8988T (cell line): Measurements from ENCODE around the gene APOH.

Source experiments
- DNase-seq: peaks from one replicate; pipeline ENCODE4 v3.0.0; 2011

APOH gene

DNA sequence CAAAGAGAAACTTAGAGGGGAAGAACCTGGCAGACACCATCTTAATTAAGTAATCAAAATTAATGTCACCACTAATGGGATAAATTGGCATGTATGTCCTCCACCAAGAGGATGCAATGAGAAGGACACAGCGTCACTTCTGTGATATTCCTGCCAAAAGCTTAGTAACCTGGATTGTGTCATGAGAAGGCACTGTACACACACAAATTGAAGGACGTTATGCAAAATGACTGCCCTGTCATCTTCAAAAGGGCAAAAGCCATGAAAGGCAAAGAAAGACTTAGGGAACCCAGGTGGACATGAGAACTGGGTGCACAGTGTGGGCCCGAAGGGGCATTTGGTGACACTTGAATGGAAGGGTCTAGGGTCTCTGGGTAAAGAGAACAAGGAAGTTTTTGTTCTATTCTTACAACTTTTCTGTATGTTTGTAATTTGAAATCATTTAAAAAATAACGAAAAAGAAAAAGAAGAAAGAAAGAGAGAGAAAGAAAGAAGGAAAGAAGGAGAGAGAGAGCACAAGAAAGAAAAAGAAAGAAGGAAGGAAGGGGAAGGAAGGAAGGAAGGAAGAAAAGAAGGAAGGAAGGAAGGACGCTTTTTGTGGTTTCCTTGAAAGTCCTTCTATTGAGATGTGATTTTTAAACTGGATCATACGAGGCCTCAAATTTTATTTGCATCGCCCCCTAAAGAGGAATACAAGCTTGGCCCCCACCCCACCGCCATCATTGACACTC, 4.0 kb upstream of the APOH start:
- no peak for DNase-seq

DNA sequence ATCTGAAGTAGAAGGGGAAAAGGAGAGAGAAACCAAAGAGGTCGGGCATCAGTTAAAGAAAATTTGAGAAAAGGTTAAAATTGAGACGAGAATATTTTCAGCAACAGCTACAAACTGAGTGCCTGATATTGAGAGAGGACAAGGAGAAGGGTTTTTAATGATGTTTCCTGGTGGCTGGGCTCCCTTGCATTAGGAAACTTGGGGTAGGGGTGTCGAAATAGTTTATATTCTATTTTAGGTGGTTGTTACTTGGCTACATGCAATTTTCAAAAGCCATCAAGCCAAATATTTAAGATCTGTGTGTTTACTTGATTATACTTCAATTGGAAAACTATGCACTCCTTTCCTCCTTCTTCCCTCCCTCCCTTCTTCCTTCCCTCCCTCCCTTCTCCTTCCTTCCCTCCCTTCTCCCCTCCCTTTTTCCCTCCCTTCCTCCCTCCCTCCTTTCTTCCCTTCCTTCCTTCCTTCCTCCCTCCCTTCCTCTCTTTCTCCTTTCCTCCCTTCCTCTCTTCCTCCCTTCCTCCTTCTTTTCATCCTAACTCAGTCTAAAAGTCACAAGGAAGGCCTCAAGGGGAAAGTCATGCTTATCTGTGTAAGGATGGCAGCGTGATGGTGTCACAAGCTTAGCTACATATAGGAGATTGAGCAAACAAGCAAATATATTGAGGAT, 1.8 kb upstream of the APOH start:
- DNase-seq = no peak

DNA sequence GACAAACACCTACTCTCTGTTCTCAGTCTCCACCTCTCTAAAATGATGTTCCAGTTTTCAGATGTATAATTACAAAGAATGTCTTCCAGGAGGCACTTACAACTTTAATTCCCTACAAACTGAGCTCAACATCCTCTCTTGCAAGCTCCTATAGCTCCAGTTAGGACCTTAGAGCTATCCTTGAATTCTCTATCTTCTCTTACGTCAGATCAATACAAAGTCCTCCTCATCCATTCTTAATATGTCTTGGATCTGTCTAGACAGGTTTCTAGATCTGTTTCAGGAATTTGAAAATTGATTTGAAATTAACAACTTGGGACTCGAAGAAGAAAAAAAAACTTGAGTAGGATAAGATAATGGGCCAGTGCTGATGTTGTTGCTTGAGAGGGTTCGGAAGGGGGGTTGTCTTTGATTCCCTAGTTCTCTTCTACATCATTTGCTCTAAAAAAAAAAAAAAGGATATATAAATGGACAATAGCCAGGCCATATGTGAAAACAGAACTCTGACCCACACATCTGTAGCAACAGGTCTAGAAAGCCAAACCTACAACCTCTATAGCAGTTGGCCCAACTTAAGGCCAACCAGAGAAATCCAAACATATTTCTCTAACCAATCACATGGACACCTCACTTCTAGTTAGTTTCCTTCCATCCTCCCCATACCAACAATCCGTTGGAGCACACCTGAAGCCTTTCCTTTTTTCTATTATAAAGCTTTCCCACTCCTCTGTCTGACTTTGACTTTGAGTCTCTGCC, 746 bp upstream of the APOH start:
- no peak for DNase-seq

DNA sequence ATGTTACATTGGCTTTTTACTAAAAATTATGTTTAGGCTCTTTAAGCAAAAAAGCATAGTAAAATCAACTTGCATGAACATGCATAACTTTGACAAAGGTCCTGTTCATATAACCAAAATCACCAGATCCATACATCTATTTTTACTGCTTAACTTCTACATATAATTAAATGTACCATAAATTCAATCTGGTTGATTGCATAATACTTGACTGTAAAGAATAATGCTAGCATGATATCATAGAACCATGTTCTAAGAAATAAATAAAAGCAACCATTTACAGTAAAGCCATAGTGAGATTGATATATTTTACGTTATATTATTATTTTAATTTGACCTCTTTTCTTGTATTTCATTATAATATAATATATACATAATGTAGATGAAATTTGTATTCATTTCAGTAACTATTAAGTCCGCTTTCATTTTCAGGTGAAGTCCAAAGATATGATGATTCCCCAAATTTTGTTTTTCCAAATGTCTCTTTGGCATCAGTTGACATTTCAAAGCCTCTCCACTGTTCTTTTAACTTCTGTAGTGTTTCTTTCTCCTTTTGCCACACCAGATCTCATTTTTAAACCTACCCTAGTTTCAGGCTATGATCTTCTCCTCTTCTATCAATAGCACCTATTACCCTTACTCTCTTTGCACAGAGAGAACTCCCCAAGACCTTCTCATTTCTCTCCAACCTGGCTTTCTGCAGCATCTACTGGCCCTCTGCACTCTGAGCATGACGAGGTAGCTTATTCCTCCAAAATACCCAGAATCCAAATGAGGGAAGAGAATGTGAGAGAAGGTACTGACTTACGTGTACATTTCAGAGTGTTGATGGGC, 1.8 kb downstream of the APOH start:
- DNase-seq = no peak

DNA sequence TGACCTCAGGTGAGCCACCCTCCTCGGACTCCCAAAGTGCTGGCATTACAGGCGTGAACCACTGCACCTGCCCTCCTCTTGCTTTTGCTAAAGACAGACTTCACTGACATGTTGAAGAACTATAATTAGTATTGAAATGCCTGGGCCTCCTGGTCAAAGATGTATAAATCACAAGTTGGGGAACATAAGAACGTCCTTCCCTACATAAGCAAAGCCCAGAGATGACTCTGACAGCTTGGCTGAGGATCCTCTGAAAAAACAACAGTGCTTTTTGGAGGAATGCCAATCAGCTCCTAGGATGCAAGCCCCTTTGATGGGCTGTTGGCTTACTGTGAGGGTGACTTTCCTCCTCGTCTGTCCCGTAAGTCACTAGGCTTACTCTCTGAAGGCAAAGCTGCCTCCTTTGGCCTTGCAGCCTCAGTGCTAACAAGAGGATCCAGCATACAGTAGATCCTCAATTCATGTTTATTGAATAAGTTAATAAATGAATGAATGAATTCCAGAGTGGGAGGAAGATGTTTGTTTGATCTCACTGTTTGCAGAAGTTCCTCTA, 6.3 kb downstream of the APOH start:
- no peak for DNase-seq

DNA sequence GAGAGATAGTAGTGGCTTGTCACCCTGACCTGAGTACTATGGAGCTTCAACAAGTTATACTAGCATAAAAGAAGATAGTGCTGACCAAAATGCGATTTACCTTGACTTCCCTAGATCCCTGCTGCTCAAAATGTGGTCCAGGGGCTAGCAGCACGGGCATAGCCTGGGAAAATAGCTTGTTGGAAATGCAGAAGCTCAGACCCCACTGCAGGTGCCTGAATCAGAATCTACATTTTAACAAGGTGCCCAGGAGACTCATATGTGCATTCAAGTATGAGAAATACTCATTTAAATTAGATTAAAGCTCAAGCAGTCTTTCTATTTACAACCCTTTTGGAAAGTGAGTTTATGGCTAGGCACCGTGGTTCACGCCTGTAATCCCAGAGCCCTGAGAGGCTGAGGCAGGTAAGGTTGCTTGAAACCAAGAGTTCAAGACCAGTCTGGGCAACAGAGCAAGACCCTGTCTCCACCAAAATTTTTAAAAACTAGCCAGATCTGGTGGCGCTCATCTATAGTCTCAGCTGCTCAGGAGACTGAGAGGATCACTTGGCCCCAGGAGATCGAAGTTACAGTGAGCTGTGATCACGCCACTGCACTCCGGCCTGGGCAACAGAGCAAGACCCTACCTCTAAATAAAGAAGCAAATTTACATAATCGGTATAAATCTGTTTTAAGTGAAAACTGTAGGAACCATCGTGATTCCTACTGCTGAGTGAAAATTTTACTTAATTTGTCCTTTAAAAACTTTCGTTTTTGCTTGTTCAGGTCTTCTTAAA, 7.3 kb downstream of the APOH start:
- DNase-seq = no peak

DNA sequence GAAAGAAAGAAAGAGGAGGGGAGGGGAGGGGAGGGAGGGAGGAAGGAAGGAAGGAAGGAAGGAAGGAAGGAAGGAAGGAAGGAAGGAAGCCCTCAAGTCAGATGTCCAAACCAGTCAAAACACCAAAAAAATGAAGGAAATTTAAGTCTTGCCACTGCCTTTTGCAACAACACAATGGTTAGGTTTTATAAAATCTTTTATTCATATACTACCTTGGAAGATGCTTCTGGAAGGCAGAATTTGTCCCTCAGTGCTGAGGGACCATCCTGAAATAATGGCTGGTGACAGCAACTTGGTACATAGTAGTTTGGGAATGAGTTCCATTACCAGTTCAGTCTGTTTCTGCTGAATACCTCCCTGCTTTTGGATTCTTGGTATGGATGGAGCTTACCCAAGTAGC, 7.9 kb downstream of the APOH start:
- DNase-seq = no peak

DNA sequence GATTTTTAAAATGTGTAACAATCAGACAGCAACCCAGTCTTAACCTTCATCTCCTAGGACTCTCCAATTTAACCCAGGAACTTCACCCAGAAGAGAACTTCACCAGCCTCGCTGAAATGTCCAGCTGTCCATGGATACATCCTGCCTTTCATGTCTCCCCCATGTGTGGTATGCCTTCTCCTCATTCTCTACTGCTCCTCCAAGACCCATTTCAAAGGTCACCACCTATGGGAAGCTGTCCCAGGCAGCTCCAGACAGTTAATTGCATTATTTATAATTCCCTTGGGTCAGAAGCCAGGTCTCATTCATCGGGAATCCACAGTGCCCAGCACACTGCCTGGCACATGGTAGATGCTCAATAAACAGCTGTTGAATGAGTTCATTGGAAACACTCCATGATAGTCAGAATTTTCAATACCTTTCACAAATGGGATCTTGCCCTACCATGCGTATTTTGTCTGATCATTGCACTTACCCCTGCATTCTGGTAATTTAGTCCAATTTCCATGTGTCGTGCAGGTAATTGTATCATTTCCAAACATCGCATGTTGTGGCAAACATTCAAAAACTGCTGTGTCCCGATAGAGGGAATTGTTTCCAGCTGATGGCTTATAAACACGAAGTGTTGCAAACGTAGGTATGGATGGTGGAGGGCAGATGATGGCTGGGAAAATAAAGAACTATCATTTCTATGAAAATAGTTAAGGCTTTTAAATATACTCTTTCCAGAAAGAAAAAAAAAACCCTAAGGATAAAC, 9.0 kb downstream of the APOH start:
- DNase-seq = no peak

DNA sequence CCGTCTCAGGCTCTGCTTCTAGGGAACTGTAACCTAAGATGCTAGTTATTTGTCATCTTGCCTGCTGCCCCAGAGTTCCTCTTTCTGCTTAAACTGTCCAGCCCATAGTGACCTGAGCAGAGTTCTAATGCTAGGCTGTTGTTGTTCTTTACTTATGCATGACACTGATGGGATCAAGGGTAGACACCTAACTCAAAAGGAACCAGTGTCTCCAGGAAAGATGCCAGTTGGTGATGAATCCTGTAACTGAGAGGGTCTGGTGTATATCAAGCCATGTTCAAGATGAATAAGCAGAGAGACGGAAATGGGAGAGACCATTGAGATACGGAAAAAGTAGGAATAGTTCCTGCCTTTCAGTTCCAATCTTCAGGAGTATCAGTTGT, 13.7 kb downstream of the APOH start:
- DNase-seq = no peak

DNA sequence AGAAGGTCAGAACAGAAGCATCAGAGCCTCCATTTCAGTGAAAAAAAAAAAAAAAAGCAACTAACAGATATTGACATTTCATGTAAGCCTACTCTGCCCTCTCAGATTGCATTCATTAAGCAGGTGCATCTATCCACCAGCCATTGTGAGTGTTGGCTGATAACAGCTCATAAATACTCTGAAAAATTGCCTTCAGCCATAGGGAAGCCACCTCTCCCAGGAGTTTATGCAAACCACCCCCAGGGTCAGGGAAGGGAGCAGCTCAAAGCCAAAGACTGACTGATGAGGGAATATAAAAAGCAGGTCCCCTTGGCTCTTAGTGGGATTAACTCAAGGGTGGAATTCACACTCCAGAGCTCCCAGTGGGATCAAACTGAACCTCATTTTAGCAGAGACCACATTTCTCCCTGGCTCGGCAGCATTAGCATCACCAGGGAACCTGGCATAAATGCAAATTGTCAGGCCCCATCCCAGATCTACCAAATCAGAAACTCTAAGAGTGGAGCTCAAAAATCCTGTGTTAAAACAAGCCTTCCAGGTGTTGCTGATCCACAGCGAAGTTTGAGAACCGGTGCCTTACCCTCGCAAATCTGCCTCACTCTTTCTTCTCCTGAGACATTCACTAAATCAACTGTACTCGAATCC, 14.2 kb downstream of the APOH start:
- DNase-seq = no peak

DNA sequence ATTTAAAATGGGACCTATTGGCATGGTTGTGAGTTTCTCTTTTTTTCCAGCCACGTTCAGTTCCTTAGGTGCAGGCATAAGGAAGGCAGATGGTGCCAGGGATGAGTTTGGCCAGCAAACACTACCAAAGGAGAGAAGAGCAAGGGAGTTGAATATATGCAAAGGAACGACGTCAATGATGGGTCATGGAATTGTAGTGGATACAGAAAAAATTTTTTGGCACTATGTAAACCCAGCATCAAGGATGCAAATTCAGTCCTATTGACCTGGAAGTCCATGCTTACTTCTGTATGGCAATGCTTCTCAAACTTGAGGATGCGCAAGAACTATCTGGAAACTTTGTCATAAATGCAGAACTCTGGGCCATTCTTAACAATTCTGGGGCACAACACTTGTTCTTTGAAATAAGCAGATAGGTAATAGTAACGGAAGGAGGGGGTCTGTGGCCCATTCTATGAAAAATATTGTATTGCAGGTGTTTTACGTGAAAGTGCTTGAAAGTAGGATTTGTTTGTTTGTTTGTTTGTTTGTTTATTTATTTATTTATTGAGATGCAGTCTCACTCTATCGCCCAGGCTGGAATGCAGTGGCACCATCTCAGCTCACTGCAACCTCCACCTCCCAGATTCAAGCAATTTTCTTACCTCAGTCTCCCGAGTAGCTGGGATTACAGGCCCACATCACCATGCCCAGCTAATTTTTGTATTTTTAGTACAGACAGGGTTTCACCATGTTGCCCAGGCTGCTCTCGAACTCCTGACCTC, 18.0 kb downstream of the APOH start:
- no peak for DNase-seq

DNA sequence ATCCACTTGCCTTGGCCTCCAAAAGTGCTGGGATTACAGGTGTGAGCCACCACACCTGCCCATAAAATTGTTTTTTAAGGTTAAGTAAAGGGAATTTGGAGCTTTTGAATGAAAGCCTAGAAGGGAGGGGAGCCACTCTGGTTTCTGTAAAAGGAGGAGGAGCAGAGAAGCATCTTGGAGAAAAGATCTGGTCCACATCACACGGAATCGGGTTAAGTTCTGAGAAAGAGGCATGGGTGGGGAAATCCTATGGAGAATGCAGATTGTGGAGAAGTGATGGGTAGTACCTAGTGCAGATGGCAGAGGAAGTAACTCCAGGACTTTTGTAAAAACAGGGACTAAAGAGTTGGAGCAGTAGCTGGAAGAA, 19.0 kb downstream of the APOH start:
- DNase-seq = no peak

DNA sequence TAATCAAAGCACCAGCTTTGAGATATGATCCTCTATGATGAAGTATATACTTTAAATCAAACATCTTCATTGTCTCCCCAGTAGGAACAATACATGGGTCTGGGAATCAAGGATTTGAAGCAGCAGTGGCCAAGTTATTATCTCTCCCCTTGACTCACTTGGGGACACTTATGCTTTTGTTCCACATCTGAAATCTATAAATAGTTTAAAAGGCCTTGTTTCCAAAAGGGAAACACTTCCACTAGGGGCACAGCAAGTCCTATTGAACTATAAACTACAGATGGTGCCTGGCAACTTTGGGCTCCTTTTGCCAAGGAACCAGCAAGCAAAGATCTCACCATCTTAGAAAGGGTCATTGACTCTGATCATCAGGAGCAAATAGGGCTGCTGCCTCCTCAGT, 21.3 kb downstream of the APOH start:
- no peak for DNase-seq

DNA sequence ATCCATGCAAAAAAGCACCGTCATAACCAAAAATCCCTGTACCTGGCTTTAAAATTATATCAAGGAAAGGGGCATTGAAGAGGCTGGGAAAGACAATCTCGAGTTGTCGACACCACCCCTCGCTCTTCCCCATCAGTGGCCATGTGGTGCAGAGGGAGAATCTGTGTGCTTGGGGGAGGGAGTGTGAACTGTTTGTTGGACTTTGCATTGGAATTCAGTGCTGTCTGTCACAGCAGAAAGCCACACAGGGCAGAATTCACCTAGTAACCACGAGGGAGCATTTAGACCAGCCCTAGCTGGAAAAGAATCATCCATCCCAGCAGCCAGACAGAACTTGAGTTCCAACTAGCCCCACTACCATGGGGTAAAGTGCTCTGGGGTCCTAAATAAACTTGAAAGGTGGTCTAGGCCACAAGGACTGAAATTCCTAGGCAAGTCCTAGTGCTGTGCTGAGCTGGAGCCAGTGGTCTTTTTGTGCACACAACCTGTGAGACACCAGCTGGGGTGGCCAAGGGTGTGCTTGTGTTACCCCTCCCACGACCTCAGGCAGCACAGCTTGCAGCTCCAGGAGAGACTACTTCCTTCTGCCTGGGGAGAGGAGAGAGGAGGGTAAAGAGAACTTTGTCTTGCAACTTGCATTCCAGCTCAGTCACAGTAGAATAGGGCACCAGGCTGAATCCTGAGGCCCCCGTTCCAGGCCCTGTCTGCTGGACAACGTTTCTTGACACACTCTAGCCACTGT, 25.8 kb downstream of the APOH start:
- no peak for DNase-seq

DNA sequence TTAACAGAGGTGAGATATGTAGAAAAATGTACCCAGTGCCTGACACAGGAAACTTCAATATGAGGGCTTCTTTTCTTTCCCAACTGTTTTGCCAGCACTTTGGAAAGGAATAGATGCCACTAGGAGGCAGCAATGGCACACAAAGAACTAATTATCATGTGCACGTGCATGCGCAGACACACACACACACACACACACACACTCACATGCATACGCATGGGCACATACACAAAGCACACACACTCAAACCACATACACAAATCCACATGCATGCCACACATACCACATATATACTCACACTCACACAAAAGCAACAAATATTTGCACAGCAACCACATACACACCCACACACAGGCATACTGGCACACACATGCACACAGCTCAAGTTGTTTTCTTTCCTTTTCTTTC, 28.5 kb downstream of the APOH start:
- DNase-seq = no peak

DNA sequence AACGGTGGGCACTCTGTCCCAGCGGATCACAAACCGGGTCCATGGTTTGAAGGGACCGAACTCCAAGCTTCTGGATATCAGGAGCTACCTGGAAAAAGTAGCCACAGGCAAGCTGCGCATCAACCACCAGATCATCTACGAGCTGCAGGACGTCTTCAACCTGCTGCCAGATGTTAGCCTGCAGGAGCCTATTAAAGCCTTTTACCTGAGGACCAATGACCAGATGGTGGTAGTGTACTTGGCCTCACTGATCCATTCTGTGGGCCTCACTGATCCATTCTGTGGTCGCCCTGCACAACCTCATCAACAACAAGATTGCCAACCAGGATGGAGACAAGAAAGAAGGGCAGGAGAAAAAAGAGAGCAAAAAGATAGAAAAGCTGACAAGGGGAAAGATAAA, 31.0 kb downstream of the APOH start:
- no peak for DNase-seq

DNA sequence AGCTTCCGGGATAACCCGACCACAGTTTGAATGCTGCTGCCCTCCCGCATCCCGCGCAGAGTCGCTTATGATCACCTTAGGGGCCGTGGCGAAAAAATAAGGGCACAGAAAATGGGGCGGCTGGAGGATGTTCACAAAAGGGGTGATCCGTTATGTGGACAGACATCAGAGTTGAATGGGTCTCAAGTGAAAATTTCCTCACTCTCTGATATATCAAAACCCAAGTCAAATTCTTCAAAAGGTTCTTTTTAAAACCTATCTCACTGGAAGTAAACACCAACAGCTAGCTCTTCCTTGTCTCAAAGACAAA, 36.9 kb downstream of the APOH start:
- DNase-seq = no peak

DNA sequence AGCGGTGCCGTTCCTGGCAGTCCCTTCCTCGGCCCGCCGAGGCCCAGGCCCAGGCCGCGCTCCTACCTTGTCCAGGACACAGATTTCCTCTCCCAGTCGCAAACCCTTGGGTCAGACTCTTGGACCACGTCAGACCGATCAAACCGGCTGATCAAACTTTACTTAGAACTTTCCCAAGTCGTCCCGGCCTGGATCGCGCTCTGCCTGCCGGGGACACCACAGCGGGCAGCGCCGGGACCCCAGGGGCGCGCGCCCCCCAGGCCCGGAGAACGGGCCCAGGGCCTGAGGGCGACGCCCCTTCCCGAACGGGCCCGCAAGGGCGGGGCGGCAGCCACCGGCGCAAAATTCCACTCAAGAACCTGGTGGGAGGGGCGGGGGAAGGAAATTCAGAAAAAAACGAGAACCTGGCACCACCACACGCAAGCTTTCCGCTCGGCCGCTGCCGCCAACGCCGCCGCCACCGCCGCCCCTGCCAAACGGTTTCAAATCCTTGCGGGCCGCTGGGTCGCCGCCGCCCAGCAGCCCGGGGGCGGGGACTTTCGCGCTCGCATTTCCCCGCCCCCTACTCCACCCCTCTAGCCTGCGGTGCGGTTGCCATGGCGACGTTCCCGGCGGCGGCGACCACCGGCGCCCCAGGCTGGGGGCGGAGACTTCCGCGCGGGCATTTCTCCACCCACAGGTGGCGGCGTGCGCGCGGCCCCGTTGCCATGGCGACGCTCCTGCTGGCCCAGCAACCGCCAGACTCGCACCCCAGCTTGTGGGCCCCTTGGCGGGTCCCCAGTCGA, 37.4 kb downstream of the APOH start, which contains the start of gene CEP112:
TSS of gene CEP112 (minus strand) at position 541 of the 785 bp plus-strand sequence.
- peak; percentile 63 for DNase-seq
